ENCODE measurements around the gene LRRIQ4. TPM values are rescaled to one million over a fixed set of nuclear protein-coding genes. Genes with fewer than 3 reads are reported as not detected.

Gene LRRIQ4
- total RNA-seq, 1 donor from 2014 or later, result not detected

- DNase-seq (ENCODE audit: low spot score), result no peak
- ATAC-seq, result no peak
Measured at GRCh38 chr3:169848741-169849140, 36.1 kb downstream of the LRRIQ4 start.

- no peak for ATAC-seq
- no peak for DNase-seq (ENCODE audit: low spot score)
Measured at GRCh38 chr3:169850618-169851017, 37.9 kb downstream of the LRRIQ4 start.

GRCh38 chr3:169855514-169855913, 42.8 kb downstream of the LRRIQ4 start:
- no peak for ATAC-seq
- no peak for DNase-seq (ENCODE audit: low spot score)

- DNase-seq (ENCODE audit: low spot score) (no peak), ATAC-seq (no peak)
Measured at GRCh38 chr3:169857811-169858210, 45.1 kb downstream of the LRRIQ4 start.

GRCh38 chr3:169861871-169862270, 49.2 kb downstream of the LRRIQ4 start:
- ATAC-seq (no peak), DNase-seq (ENCODE audit: low spot score) (no peak)

- DNase-seq (ENCODE audit: low spot score) (peak; percentile 74), ATAC-seq (peak; percentile 100)
Measured at GRCh38 chr3:169863458-169863899, 50.8 kb downstream of the LRRIQ4 start.

GRCh38 chr3:169864270-169864669, 51.6 kb downstream of the LRRIQ4 start:
- DNase-seq (ENCODE audit: low spot score) (no peak), ATAC-seq (no peak)

GRCh38 chr3:169865176-169865767, 52.6 kb downstream of the LRRIQ4 start:
- DNase-seq (ENCODE audit: low spot score) (no peak), ATAC-seq (no peak)

- no peak for ATAC-seq
- DNase-seq (ENCODE audit: low spot score), result no peak
Measured at GRCh38 chr3:169867584-169868210, 55.0 kb downstream of the LRRIQ4 start.

- ATAC-seq (no peak), DNase-seq (ENCODE audit: low spot score) (no peak)
Measured at GRCh38 chr3:169868369-169868768, 55.7 kb downstream of the LRRIQ4 start.

GRCh38 chr3:169869484-169870220, 57.0 kb downstream of the LRRIQ4 start, which contains the start of gene LRRC31:
TSS of gene LRRC31 (minus strand) at chr3:169869935. CDS start at chr3:169869807, 128 bp downstream.
- peak; percentile 85 for ATAC-seq
- no peak for DNase-seq (ENCODE audit: low spot score)

- DNase-seq (ENCODE audit: low spot score), result no peak
- ATAC-seq, result no peak
Measured at GRCh38 chr3:169871129-169871886, 58.6 kb downstream of the LRRIQ4 start.

GRCh38 chr3:169879013-169879557, 66.4 kb downstream of the LRRIQ4 start:
- ATAC-seq (no peak), DNase-seq (ENCODE audit: low spot score) (no peak)

GRCh38 chr3:169879845-169880575, 67.3 kb downstream of the LRRIQ4 start:
- ATAC-seq (peak; percentile 29), DNase-seq (ENCODE audit: low spot score) (no peak)

GRCh38 chr3:169880576-169881250, 68.0 kb downstream of the LRRIQ4 start:
- peak; percentile 56 for ATAC-seq
- DNase-seq (ENCODE audit: low spot score), result no peak

- peak; percentile 95 for DNase-seq (ENCODE audit: low spot score)
- peak; percentile 100 for ATAC-seq
Measured at GRCh38 chr3:169886671-169887070, 74.0 kb downstream of the LRRIQ4 start.
